Activated CD4-positive, CD25-positive, alpha-beta regulatory T cell treated with anti-CD3 and anti-CD28 coated beads, Interleukin-2, amount 50 U/mL, for 16 hours (primary cell): ENCODE data around the gene DYNLRB1.

Experiments
- DNase-seq: peaks from one replicate; pipeline ENCODE4 v3.0.0-alpha.2; 2020; ENCODE audit warnings: low read depth, low spot score

DYNLRB1 gene

DNA sequence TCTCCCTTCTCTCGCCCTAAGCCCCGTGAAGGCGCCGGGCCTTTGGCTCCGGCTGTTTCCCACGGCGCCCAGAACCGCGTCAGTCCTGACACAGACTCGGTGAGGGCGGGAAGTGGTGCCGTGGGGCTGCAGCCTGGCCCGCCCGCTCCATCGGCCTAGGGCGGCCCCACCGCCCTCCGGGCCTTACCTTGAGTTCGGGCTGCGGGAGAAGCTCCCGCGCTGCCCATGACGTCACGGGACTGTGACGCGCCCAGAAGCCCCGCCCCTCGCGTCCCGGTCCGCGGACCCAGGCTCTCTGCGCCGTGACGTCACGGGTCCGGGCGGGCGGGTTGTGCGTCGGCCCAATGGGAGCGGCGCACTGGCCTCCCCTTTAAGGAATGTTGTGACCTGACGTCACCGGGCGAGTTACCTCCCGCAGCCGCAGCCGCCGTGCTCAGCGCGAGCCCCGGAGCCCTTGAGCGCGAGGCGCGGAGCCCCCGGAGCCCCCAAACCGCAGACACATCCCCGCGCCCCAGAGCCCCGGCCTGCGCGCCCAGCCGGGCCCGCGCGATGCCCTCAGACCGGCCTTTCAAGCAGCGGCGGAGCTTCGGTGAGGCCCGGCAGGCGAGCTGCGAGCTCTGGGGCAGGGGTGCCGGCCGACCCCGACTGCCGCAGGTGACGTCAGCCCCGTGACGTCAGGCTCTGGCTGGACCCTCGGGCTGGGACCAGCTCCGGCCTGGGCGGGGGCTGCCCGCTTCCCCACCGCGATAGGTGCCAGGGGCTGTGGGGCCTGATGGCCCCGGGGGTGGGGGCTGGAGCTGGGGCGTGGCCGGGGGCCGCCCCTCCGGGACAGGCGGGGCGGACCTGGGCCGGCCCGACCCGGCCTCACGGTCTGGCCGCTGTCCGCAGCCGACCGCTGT lies 42.3 kb downstream of the DYNLRB1 start, which contains the start of gene MAP1LC3A:
TSS of gene MAP1LC3A (plus strand) at position 399 of the 899 bp plus-strand sequence. CDS start at position 550, 151 bp downstream.
- peak; percentile 91 for DNase-seq

DNA sequence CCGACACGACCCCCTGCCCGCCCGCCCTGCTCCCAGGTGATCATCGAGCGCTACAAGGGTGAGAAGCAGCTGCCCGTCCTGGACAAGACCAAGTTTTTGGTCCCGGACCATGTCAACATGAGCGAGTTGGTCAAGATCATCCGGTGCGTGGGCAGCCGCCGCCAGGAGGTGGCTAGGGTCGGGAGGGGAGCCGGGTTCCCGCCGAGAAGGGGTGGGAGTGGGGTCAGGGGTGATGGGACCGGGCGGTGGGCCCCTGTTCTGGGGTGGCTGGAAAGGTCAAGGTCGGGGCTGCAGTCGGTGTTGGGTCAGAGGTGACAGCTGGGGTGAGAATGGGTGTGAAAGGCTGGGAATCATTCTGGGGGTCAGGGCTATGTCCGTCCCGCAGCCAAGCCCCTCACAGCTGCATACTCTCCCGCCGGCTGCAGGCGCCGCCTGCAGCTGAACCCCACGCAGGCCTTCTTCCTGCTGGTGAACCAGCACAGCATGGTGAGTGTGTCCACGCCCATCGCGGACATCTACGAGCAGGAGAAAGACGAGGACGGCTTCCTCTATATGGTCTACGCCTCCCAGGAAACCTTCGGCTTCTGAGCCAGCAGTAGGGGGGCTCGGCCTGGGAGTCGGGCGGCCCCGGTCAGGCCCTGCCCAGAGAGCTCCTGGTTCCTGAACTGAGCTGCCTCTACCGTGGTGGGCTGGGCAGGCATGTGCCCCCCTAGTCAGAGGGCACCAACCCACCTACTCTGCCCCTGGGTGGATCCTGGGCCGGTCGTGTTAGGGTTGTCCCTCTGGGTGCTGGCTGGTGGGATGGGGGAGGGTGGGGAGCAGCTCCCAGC lies 43.3 kb downstream of the DYNLRB1 start:
- DNase-seq: no peak

DNA sequence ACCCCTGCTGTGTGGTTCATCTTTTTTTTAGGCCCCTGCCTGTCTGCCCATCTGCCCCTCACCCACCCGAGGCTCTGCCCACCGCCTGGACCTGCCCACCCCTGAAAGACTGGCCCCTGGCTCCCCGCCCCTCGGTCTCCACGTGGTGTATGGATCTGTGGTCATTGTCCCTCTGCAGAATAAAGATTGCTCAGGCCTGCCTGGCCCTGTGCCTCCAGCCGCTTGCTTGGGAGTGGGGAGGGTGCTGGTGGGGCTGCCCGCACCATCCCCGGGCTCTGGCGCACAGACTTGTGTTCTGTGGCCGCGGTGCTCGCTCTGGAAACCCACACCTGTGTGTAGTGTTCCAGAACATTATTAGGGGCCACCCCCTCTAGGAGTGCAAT lies 43.9 kb downstream of the DYNLRB1 start:
- DNase-seq: no peak

DNA sequence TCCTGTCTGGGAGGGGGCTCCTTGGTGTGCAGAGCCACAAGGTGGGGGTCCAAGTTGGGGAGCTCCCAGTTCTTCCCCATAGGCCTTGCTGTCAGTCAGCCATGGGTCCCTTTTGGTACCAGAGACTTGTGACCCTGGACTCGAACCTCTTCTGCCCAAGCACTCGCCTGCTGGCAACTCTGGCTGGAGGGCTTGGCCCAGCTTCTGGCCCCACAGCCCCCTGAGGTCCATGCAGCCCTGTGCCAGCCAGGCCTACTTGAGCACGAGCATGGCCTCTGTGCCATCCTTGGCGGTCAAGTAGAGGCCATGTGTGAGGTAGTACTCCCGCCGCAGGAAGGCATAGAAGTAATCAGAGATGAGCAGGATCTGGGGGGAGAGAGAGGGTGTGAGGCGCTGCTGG lies 44.4 kb downstream of the DYNLRB1 start:
- no peak for DNase-seq

DNA sequence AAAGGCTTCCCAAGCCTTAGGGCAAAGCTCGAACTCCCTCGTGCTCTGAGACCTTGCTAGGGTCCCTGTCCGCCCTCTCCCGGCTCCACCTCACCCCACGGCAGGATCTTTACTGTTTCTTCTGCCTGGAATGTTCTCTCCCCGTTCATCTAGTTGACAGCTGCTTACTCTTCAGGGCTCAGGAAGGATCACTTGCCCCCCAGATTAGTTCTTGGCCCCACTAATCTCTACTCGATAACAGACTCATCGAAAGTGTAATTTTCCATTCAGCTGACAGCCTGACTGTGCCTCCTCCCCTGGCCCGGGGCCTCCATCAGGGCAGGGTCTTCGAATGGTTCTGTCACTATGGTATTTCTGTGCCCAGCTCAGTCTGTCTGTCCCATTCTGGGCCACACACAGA lies 45.4 kb downstream of the DYNLRB1 start:
- no peak for DNase-seq

DNA sequence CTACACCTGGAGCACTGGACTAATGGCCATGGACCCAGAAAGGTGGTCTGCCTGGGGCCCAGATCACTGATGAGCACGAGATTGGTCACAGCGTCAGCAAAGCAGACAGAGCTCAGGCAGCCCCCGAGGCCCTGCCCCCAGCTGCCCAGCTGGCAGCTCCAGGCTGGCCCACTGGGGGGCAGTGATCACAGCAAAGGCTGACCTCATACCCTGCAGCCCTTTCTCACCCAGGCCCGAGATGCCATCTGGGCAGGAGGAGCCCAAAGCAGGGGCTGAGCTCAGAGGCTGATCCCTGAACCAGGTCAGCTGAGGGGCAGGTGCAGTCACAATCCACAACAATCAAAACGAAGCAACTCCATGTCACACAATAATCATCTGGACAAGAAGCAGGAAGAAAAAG lies 46.4 kb downstream of the DYNLRB1 start:
- DNase-seq: no peak

DNA sequence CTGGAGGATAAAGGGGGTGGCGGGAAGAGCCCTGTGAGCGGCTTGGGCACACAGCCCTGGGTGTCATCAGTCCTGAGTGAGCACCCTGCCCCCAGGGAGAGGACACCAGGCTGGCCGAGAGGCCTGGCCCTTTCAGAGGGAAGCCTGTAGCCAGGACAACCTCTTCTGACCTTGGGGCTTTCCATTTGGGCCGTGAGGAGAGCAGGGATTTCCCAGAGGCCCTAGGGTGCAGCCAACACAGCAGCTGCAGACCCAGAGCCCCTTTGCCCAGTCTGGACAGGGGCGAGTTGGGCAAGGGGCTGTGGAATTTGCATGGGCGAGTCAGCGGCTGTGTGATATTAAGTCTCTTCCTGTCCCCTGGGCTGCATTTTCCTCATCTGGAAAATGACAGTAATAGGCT lies 48.6 kb downstream of the DYNLRB1 start:
- DNase-seq: no peak

DNA sequence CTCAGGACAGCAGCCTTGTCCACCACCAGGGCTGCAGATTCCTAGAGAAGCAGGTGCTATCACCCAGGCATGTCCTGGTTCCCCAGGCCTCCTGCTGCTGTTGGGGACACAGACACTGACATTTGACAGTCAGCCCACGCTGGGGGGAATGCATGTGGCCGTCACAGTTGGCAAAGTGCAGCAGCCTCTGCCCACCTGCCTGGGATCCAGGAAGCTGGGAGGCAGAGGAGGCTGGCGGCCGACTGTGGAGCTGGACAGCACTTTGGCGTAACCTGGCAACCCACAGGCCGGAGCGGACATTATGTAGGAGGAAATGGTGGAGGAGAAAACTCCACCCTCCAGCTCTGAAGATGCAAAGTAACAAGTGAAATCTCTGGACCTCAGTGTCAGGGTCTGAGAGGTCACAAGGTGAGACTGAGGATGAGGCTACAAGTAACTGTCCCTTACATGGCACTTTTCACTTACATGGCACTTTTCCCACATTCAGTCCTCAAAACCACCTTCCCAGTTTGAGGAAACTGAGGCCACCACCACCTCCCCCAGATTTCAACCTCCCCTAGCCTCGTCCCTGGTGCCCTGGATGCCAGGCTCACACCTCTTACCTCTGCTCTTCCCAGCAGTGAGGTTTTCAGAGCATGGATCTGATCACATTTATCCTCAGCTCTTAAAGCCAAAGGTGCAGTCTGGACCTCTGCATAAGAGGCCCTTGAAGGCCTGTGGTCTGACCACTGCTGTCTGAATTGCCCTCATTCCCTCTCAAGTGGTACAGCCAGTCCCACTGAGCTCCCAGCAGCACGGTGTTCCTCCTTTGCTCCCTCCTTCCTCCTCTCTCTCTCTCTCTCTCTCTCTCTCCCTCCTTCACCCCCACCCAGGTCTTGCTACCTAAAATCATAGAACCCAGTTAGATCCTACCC lies 51.0 kb downstream of the DYNLRB1 start:
- DNase-seq: no peak

DNA sequence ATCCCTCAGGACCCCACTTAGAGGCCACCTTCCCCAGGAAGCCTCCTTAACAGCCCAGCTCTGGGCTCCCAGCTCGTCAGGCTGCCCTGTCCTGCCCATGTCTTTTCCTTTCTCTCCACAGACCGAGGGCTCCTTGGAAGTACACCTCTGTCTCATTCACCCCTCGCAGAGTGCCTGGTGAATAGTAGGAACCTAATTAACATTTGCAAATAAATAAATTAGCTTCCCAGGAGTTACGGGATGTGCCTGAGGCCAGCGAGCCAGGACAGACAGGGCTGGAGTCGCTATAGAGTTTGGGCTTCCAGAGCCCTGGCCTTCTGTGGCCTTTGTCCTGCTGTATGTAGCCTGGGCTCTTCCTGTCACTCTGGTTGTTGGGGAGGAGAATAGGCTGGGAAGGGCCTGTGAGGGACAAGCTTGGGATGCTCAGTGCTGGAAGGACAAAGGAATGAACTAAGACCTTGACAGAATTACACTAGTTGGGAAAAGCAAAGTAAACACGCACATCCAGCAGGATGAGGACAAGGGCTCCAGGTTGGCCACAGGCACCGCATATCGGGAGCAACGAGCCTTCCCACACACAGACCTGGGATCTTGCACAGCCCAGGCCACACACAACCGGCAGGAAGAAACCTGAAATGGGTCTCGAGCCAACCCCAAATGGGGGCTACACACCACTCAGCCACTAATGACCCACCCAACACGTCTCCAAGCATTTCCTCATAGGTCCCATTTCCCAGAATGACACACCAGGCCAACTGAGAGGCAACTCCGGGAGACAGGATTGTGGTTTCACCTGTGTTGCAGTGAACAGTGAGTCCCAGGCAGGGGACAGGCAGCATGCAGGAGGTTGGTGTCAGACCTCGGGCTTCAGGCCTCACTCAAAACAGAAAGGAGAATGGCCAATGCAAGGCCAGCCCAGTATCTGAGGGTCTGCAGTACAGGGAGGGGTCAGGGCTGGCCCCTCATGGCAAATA lies 52.0 kb downstream of the DYNLRB1 start:
- DNase-seq: no peak

DNA sequence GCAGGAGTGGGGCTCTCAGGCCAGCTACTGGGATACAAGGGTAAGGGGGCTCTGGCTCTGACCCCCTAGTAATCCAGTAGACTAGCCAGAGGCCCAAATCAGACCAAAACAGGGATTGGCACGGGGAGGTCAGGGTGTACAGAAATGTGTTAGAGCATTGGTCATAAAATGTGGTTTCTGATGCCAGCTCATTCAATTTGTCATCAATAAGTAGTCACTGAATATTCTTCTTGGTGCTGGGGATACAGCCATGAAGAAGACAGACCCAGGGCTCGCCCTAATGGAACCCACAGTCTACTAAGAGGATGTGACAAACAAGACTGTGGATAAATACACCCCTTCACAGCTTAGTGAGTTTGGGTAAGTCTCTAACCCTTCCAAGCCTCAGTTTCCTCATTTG lies 53.4 kb downstream of the DYNLRB1 start:
- no peak for DNase-seq

DNA sequence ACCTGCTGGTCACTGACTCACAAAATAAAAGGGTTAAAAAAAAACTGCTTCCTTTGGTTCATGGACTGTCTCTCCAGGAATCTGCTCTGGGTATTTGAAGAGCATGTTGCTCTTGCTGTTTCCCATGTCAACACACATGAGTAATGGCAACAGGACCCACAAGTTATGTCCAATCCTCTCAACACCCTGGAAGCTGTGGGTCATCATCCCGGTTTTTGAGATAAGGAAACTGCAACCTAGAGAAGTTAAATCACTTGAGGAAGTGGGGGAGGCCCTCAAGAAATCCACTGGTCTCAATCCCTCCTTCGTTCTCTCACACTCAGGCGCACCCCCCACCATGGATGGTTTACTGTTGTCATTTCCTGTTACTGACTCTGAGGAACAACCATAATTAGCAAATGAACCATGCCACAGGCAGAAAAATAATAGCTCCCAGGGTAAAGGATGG lies 54.7 kb downstream of the DYNLRB1 start:
- no peak for DNase-seq

DNA sequence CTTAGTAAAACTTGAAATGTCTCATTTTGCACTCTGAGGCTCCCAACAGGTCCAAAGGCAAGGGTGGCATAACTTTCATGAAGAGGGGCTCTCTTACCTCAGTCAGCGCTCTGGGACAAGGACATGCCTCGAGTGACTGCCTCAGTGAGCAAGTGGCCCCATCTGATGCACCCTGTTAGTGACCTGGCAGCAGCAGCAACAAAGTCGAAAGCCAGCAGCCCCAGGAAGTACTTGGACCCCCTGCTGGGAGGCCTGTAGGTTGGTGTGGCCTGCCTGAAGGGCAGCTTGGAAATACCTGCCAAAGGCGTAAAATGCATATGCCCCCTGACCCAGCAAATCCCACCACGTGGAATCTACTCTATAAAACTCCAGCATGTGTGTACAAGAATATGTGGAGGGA lies 55.5 kb downstream of the DYNLRB1 start:
- DNase-seq: no peak

DNA sequence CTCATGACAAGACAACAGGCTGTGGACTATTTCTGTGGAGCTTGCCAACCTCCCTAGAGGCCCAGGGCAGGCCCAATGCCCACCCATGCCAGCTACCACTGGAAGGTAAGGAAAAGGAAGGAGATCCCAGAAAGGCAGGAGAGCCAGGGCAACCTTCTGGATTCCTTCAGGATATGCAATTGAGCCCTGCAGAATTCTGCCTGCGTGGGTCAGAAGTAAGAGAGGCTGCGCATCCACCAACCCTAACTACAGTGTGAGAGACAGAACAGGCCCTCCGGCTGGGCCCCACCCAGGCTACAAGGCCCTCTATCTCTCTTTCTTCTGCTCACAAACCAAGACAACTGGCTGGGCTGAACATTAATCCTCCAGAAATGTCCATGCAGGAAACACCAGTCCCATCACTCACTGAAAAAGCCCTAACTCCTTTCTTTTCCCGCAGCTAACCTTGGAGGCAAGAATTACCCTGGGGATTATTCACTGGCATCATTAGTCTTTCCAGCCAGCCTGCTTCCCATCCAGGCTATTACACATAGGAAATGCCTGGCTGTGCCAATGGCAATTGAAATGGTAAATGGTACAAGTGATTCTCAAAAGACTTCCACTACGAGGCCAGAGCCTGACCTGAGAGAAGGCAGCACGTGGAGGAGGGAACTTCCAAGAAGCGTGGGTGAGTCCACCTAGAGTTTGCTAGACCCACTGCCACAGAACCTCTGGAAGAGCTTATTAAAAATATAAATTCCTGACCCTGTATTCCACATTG lies 57.5 kb downstream of the DYNLRB1 start:
- no peak for DNase-seq

DNA sequence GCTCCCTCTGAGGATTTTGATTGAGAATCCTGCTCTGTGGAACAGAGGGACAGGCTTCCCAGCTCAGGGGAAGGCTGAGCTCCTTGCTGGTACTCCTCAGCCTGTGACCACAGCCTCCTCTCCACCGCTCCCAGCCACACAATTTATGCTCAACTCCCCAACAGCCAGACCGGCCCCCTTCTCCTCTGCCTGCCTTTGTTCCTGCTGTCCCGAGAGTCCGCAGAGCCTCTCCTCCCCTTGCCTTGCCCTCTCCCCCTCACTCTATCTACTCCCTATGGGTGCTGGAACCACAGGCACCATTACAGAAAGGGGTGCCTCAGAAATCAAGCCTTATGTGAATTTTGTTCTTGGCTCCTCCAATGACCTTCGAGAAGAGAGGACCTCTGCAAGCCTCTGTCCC lies 58.2 kb downstream of the DYNLRB1 start:
- DNase-seq: no peak

DNA sequence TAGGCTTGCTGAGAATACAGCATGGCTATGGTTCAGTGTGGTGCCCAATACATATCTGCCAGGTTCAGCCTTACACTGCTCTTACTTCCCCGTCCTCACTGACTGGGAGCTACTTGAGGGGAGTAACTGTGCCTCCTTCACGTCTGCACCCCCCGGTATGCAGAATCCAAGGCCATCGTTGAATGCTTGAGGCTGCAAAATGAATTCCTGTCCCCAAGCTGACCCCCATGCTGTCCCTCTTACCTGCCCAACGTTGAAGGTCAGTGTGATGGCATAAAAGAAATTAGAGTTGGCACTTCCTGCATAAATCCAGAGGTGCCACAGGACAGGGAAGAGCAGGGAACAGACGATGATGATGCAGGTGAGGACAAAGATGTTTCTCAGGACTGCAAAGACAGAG lies 58.6 kb downstream of the DYNLRB1 start:
- no peak for DNase-seq

DNA sequence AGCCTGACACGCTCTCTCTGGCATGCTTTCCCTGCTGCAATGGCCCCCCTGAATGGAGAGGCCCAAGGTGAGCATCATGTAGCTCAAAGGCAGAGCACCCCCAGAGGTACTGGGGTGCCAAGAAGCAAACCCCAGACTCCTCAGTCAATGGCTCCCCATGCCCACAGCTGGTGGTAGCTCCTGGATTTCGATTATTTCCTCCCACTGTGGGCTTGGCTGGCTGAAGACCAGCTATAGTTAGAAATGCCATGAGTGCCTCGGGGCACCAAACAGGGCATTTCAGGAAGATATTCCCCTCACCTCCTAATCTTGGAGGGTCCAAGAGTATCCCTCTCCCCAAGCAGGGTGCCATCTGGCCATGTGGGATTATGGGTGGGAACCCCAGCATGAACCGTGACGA lies 59.0 kb downstream of the DYNLRB1 start:
- no peak for DNase-seq

DNA sequence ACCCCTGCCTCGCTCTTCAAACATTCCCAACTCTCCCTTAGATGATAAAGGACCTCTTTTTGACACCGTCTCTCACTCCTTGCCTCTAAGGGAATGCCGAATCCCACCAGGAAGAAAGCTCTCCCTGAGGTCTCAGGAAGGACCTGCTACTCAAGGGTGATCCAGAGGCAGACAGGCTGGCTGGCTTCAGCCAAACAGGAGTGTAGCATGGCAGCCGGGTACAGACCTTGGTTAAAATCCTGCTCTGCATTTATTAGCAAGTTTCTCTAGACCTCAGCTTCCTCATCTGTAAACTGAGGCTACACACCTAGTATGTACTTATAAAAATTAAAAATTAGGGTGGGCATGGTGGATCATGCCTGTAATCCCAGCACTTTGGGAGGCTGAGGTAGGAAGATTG lies 59.5 kb downstream of the DYNLRB1 start:
- no peak for DNase-seq

DNA sequence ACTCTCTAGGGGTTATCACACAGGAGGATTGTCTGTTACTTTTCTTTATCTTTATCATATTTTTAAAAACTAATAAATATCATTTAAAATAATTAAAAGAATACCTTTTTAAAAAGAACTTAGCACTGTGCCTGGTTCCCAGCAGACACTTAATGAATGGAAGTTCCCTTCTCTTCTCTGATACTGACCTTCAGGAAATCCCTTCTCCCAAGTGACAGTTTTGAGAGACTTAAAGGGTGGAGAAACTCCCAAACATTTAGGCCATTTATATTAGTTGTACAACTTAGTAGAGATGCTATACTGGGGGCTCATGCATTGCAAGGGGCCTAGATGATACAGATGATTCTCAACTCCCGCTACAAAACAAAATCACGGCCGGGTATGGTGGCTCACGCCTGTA lies 60.8 kb downstream of the DYNLRB1 start:
- DNase-seq: no peak

DNA sequence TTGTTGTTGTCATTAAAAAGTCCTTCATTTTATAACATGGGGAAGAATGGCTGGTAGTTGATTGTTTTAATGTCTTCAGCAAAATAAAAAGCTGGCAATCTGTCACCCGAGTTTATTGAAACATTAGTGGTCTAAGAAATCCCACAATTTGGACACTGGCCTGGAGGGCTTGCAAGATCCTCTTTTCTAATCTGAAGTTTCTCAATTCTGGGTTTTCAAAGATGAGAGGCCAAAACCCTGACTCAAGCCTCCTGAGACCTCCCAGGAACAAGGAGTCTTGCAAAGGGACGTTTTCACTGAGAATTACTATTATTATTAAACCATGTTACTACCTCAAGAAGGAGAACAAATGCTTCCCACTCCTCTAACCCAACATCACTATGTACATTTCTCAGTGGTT lies 61.8 kb downstream of the DYNLRB1 start:
- no peak for DNase-seq

DNA sequence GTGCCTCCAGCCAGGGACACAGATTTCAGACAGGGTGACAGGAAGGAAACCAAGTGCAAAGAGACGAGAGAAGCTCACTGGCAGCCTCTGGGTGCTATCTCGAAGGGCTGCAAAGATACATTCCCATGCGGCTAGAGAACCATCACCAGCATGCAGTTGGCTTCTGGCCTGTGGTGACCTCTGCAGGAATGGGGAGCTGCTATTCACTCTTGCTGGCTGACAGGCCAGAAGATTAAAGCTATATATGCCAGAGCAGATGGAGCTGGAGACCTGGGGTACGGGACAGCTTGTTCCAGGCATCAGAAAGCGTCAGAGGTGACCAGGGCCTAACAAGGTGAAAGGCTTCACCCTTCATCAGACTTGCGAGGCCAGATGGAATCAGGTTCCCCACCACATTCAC lies 62.3 kb downstream of the DYNLRB1 start:
- no peak for DNase-seq
